GM12874 (cell line): ENCODE results near the gene LIN9.

Experiments
- TF ChIP-seq, protein P1 (sequence below): IDR thresholded peaks from 2 replicates; pipeline ENCODE4 v1.5.1; 2011; ENCODE audit warnings: low read depth, mild to moderate bottlenecking, control low read depth, low read length, moderate library complexity; ENCODE audit not compliant: insufficient read depth

The LIN9 gene

DNA sequence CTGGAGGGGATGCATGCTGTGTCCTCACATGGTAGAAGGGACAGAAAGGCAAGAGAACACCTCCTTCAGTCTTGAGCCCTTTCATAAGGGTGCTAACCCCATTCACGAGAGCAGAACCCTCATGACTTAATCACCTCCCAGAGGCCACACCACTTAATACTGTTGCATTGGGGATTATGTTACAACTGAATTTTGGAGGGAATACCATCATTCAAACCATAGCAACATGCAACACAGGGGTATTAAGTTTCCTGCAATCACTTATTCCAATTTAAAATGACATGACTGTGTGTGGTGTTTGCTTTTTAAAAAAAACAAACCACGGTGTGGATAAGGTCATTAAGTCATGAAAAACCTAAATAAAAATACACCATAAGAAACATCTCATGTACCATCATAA lies 3.1 kb upstream of the LIN9 start:
- TF ChIP-seq, protein P1, sequence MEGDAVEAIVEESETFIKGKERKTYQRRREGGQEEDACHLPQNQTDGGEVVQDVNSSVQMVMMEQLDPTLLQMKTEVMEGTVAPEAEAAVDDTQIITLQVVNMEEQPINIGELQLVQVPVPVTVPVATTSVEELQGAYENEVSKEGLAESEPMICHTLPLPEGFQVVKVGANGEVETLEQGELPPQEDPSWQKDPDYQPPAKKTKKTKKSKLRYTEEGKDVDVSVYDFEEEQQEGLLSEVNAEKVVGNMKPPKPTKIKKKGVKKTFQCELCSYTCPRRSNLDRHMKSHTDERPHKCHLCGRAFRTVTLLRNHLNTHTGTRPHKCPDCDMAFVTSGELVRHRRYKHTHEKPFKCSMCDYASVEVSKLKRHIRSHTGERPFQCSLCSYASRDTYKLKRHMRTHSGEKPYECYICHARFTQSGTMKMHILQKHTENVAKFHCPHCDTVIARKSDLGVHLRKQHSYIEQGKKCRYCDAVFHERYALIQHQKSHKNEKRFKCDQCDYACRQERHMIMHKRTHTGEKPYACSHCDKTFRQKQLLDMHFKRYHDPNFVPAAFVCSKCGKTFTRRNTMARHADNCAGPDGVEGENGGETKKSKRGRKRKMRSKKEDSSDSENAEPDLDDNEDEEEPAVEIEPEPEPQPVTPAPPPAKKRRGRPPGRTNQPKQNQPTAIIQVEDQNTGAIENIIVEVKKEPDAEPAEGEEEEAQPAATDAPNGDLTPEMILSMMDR = no peak

DNA sequence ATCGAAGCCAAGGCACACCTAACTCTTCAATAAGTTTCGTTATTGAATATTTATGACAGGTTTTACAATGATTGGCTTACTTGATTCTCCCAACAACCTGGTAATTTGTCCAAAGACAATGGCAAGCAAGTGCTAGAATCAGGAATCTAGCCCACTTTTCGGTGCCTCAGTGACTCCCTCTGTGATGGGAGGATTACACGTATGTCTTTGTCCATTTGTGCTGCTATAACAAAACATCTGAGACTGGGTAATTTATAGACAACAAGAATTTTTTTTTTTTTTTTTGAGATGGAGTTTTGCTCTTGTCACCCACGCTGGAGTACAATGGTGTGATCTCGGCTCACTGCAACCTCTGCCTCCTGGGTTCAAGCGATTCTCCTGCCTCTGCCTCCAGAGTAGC lies 2.4 kb upstream of the LIN9 start:
- TF ChIP-seq, protein P1 = no peak

DNA sequence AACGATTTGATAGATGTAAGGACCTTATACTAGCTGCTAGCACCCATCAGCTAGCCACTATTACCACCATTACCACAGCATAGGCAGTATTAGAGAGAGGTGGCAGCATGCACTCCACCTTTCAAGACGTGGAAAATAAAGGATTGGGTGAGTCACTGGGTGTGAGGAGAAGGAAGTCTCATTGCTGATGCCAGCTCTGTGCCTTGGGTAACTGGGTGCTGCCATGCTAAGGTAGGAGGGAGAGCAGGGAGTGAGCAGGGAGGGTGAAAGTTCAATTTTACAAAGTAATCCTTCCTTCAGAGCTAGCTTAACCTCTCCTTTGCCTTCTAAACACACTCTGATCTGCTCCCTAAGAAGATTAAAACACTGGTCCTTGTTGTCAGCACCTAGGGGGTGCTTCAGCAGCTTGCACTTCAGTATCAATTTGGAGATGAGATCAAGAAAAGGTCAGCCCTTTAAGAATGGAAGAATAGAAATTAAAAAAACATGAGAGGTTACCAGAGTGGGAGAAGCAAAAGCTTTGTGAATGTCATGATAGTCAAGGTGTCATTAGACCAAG lies 1.8 kb upstream of the LIN9 start:
- TF ChIP-seq, protein P1 = no peak

DNA sequence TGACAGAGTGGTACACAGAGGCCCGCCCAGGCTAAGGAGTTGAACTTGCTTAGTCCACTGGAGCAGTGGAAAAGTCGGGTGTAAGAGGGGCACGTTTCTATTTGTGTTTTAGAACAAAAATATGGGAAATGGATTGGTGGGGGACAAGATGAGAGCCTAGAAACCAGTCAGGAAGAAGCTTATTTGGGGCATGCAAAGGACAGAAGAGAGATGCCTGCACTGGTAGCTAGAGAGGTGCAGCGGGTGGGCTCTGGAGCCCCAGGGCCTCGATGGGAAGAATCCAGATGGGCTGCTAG lies 1.2 kb upstream of the LIN9 start:
- TF ChIP-seq, protein P1 = no peak

DNA sequence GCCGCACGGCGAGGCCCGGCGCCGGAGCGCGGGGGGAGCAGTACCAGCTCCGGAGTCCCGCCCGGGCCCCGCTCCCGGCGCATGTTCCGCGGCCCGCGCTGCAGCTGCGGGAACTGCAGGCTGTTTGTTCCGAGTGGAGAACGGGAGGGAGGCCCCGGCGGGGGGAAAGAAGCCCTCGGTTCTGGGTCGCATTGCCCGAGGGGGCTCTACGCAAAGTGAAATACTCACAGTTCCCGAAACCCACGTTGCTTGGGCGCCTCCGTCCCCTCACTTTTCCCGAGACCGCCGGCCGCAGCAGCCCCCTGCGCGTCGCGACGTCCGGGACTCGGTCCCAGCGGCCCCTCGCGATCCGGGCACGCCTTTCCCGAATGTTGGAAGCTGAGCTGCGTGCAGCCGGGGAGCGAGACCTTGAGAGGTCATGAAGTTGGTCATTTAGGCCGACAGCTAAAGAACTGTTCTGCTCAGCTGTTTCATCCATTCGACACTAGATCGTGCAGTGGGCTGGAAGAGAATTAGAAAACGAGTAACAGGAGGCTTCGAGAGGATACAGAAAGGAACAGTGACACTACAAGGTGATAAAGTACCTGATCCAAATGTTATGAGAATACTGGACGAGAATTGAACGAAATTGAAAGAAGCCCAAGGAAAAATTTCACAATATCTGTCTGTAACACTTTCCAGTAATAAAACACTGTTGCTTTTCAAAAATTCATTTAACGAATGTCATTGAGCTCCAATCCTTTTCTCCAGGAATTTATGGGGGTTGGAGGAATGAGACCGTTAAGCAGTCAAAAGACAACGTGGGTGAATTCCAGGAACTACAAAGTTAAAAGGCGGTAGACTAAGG lies 657 bp upstream of the LIN9 start:
- TF ChIP-seq, protein P1 = no peak

DNA sequence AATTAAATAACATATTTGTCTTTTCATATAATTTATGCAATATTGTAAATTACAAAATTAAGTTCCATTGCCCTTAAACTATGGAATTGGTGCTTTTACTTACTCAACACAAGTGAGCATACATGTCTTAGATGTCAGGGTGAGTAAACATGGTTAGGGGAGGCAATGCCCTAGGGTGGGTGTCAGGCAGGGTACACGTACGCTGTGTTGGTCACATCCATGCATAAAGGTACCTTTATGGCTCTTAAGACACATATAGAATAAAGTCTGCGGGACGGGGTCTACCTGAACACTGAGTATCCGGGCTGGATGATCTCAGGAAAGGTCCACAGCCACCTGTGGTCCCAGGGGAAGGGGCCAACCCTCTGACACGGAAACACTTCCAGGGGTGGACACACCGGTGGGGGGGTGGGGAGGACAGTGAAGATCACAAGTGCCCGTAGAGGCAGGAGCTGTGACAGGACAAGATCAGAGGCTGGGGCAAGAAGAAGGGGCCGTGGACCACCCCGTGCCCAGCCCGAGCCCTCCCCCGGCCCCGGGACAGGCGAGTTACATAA lies 720 bp downstream of the LIN9 start:
- TF ChIP-seq, protein P1 = no peak

DNA sequence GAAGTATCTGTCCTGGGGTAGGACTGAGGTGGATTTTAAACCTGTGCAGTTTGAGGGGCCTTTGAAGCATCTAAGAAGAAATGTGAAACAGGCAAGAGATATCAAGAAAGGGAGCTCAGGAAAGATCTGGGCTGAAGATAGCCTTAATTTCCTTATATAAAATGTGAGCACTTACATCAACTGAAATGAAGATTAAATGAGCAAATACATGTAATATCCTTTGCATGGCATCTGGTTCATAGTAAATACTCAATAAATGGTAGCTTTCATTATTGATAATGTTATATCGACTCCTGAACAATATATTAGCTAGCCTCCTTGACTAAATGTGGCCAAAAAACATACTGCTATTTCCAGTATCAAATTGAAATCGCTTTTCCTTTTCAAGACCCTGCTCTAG lies 2.5 kb downstream of the LIN9 start:
- TF ChIP-seq, protein P1 = no peak
